Ureter (tissue), 1 donor: ENCODE results near the gene CELF5. TPM values are rescaled to one million over a fixed set of nuclear protein-coding genes. Genes with fewer than 3 reads are reported as not detected.
"Not testable (repeated sequence)": the region's sequence is repeated elsewhere in the genome, so short reads cannot be mapped to it uniquely, and the experiment has no call there.

ENCODE experiments used
- DNase-seq: peaks from one replicate; pipeline ENCODE4 v3.0.0-alpha.2; 2020; ENCODE audit warnings: low spot score
- total RNA-seq: library from RNA; stranded (reverse); gene quantifications from one replicate; pipeline ENCODE4 v1.2.4, GENCODE V29; 2023
- donor health status: DM: yes; HTN: yes; CAD: no.

CELF5 gene
- total RNA-seq, 1 donor from 2014 or later, result 0.62 TPM

DNA sequence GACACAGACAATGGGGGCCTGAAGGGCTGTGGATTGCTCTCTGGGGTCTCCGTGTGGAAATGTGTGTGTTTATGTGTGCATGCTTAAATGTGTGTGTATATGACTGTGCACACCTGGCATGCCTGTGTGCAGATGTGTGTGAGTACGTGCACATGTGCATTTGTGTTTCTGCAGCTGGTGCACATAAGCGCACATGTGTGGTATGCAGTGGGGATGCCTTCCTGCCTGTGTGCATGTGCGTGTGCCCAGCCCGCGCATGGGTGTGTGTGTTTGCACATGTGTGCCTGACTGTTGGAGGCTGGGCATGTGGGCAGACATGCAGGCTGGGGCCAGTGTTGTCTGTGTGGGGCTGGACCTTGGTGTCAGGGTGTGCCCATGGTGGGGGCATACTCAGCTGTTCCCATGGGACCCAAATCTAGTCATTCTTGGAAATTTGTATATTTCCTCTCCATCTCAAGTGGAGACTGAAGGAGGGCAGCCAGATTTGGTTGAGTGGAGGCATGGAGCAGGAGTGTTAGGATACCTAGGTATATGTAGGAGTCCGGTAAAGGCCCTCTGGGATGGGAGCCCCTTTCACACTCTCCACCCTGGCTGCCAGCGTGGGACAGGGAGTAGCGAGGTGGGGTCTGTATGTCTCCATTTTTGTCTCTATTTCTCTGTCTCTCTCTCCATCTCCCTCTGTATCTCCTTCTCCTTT is 49.9 kb downstream of the CELF5 start:
- no peak for DNase-seq

DNA sequence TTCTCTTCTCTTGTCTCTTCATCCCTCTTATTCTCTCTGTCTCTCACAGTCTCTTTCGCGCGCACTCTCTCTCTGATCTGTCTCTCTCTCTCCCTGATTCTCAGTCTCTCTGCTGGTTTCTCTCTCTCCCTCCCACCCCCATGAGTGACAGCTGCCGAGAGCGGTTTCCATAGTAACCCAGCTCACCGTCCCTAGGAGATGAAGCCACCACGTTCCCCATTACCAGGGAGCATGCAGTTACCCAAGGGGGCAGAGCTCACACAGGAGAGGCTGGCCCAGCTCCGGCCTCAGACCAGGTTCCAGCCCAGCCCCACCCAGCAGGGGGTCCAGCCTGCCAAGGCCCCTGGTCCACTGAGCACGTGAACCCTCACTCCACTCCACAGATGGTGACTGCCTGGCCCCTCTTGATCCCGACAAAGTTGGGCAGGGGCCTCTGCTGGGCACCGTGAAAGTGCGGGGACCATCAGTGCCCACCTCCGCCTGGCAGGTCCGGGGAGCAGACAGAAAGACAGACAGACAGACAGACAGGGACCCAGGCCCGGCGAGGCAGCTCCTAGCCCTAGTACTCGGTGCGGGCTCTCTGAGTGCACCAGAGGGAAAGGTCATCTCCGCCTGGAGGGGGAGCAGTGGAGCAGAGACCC is 50.6 kb downstream of the CELF5 start:
- no peak for DNase-seq

DNA sequence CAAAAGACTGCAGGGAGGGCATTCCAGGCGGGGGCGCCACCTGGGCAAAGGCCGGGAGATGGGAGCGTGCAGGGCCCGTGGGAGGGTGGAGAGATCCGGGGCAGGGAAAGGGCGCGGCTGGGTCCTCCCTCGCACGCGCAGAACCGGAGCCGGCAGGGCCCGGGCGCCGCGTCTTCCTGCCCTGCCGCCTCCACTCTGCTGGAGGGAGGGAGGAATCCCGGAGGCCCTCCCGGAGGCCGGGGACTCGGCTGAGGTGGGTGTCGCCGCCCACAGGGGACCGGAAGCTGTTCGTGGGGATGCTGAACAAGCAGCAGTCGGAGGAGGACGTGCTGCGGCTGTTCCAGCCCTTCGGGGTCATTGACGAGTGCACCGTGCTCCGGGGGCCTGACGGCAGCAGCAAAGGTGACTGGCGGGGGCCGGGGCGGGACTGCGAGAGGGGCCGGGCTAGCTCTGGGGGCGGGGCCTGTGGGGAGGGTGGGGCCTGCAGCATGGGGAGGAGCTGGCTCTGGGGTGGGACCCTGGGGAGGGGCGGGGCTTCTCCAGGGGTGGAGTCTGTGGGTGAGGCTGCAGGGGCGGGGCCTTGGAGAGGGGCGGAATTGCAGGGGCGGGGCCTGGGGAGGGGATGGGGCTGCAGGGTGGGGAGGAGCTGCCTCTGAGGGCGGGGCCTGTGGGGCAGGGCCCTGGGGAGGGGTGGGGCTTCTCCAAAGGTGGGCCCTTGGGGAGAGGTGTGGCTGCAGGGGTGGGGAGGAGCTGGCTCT is 51.3 kb downstream of the CELF5 start:
- DNase-seq, result peak; percentile 79

DNA sequence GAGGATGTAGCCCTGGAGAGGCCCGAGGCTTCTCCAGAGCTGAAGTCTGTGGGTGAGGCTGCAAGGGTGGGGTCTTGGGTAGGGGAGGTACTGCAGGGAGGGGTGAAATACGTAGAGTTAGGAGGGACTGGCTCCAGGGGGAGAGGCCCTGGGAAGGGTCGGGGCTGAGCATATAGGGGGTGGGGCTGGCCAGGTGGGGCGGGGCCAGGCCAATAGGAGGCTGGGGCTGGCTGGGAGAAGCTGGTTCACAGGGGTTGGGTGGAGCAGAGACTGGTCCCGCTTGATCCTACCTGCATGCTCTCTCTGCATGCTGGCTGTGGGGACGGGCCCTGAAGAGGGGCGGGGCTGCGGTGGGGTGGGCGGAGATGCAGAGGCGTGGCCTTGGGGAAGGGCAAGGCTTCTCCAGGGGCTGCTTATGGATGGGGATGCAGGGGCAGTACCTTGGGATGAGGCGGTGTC is 51.9 kb downstream of the CELF5 start:
- peak; percentile 58 for DNase-seq

DNA sequence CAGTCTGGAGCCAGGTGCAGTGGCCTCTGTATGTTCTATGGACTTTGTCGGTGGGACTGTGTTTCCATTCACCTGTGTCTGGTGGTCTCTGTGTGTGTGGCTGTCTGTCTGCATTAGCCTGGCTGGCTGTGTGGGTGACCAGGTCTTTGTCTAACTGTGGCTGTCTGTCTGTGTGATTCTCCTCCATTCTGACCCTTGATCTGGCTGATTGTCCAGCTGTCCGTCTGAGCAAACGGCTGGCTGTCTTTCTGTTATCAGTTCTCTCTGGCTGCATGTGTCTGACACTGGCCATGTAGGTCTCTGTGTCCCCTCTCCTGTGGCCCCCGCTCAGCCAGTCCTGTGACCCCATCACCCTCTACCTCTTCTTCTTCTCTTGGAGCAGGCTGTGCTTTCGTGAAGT is 53.2 kb downstream of the CELF5 start:
- no peak for DNase-seq

DNA sequence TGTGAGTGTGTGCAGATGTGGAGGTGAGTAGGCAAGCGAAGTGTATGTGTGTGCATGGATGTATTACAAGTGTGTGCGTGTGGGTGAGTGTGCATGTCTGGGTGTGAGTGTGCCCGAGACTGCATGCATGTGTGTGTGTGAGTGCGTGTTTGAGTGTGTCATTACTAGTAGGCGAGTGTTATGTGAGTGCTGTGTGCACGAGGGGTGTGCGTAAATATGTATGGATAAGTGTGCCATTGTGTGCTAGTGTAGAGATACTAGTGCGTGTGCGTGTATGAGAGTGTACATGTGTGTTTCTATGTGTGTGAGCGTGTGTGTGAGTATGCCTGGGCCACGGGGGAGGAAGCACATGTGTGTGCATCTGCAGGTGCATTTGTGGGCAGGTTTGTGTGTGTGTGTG is 53.8 kb downstream of the CELF5 start:
- no peak for DNase-seq

DNA sequence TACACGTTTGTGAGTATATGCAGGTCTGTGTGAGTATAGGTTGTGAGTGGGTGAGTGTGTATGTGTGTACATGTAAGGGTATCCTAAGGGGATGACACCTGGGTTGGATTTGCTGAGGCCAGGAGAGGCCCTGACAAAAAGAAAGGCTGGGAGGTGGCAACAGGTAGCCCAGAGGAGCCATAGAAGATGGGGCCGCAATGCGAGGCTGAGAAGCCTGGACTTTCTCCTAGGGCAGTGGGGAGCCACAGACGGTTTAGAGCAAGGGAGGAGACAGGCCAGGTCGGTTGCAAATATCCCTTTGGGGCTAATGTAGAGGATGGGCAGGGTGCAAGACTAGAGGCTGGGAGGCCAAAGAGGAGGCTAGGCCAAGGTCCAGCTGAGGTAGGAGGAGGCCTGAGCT is 54.3 kb downstream of the CELF5 start:
- no peak for DNase-seq

DNA sequence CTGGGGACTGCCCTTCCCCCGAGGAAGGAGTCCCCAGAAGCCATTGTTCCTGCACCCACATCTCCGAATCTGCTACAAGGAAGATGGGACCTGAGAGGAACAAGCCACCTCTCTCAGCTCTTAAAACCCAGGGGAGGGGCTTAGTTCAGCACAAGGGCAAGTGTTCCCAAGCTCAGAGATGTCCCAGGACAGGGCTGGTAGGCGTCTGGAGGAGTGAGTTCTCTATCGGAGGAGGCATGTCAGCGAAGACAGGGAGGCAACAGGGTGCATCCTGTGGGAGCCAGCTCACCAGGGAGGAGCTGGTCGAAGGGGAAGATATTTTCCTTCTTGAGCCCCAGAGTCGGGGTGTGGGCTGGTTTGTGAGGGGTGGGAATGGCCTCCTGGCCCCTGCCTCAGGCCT is 54.8 kb downstream of the CELF5 start:
- DNase-seq, result no peak

DNA sequence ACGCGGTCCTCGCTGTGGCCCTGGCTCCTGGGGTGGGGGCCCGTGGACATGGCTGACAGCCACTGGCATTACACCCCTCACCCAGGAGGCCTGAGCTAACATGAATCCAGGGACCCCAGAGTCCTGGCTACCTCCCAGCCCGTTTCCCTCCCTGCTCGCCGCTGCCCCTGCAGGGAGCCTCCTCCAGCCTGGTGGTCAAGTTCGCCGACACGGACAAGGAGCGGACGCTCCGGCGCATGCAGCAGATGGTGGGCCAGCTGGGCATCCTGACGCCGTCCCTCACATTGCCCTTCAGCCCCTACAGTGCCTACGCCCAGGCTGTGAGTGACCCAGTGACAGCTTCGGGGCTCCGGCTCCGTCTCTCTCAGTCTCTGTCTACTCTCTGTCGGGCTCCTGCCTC is 56.6 kb downstream of the CELF5 start:
- DNase-seq, result no peak

DNA sequence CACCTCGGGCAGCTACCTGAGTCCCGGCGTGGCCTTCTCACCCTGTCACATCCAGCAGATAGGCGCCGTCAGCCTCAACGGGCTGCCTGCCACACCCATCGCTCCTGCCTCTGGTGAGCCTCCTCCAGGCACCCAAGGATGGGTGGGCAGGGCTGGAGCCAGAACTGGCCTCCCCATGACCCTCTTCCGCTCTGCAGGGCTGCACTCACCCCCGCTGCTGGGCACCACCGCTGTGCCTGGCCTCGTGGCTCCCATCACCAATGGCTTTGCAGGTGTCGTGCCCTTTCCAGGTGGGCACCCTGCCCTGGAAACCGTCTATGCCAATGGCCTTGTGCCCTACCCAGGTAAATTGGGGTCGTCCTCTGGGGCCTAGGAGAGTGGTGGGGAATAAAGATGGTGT is 57.7 kb downstream of the CELF5 start:
- DNase-seq, result no peak

DNA sequence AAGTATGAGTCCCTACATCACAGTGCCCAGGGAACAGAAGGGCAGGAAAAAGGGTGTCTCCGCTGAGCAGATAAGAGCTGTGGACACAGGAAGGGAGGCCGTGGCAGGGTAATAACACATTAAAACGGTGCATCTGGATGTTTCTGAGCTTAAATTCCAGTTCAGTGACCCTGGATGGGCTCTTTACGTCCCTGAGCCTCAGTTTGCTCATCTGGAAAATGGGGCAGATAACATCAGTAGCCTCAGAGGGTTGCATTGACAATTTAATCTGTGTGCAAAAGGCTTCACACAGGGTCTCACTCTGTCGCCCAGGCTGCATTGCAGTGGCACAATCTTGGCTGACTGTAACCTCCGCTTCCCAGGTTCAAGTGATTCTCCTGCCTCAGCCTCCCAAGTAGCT is 58.1 kb downstream of the CELF5 start:
- DNase-seq, result no peak

DNA sequence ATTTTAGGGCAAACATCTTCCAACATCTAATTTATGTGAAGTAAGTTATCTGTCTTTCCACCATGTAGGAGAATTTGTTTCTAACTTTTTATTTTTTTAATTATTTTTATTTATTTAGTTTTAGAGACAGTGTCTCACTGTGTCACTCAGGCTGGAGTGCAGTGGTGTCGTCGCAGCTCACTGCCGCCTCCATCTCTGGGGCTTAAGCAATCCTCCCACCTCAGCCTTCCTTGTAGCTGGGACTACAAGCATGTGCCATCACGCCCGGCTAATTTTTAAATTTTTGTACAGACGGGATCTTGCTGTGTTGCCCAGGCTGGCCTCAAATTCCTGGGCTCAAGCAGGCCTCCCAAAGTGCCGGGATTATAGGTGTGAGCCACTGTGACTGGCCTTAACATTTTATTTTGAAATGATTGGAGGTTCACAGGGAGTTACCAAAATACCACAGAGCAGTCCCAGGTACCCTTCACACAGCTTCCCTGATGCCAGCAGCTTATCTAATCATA is 58.8 kb downstream of the CELF5 start:
- DNase-seq, result no peak

DNA sequence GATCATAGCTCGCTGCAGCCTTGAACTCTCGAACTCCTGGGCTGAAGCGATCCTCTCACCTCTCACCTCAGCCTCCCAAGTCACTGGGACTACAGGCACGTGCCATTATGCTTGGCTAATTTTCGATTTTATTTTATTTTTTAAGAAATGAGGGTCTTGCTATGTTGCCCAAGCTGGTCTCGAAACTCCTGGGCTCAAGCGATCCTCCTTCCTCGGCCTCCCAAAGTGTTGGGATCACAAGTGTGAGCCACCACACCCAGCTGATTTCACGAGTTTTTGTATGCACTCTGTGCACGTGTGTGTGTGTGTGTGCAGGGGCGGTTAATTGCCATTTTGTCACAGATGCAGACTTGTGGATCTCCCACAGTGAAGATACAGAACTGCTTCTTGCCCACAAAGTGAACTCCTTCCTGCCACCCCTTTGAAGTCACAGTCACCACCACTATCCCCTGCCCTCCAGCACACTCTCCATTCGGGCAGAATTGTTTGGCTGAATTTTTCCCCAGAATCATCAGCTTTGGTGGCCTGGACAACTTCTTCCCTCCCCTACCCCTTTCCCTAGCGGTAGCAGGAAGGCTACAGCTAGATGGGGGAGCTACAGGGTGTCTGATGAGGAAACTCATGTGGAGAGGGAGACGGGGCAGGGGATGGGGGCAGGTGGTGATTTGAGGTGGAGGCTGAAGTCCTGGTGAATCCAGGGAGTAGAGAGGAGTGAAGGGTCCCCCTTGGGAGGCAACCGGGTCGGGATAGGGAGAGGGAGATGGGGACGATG is 59.6 kb downstream of the CELF5 start:
- DNase-seq, result no peak

DNA sequence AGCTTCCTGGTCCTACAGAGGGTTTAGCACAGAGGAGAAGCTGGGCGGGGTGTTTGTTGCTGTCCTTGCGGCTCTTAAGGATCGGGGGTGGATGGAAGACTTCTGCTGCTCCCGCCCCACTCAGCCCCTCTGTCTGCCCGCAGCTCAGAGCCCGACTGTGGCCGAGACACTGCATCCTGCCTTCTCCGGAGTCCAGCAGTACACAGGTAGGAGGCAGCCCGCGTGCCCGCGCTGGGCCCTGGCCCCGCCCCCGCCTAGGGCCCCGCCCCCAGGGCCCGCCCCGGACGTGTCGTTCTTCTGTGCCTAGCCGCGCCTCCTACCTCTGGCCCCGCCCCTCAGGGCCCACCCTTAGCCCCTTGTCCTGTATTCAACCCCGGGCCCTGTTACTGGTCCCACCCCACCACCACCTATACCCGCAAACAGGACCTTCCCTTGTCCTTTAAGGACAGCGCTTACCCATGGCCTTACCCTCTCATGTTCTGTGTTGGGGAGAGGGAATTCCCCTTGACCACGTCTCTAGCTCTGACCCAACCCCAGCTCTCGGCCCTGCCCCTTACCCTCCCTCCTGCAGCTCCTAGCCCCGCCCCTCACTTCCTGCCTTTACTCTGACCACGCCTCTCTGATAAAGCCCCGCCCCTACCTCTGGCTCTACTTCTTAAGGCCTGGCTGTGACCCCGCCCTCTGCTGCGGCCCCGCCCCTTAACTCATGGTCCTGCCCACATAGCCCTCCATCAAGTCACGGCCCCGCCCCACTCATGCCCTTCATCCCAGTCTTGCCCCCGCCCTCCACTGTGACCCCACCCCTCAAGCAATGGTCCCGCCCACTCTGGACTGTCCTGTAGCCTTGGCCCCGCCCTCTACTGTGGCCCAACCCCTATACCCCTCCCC is 60.5 kb downstream of the CELF5 start:
- DNase-seq, result peak; percentile 87

DNA sequence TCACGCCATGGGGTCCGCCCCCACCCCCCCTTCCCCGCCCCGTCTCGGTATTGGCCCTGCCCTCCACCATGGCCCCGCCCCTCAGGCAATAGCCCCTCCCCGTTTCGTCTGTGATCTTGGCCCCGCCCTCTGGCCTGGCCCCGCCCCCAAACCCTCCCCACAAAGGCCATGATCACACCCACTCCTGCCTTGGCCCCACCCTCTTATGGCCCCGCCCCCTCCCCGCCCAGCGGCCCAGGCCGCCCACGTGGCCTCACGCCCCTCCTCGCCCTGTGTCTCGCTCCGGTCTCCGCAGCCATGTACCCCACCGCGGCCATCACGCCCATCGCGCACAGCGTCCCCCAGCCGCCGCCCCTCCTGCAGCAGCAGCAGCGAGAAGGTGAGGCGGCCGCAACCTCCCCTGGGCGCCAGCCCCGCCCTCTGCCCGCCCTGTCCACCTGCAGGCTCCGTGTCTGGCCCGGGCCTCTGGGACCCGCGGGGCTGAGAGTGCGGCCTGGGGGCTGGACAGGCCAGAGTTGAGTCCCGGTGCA is 61.3 kb downstream of the CELF5 start:
- DNase-seq, result no peak

DNA sequence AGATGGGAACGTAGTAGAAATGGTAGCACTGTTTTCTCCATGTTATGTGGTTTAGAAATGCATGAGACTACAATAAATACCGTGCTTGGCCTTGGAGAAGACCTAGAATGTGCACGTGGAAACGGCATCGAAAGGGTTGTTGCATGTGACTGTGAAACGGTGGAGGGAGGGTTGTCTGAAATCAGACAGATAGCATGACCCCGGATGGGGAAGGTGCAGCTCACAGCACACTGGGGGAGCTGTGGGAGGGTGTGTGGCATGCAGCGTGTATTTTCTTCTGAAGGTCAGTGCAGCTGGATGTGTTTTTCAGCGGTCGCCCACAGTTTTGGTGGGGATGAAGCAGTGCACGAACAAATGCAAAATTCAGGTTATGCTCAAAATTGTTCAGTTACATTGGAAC is 63.4 kb downstream of the CELF5 start:
- no peak for DNase-seq

DNA sequence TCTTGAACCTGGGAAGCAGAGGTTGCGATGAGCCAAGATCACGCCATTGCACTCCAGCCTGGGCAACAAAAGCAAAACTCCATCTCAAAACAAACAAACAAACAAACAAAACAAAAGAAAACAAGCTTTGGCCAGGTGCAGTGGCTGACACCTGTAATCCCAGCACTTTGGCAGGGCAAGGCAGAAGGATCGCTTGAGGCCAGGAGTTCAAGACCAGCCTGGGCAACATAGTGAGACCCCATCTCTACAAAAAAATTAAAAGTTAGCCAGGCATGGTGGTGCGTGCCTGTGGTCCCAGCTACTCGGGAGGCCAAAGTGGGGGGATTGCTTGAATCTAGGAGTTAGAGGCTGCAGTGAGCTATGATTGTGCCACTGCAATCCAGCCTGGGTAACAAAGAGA is 64.0 kb downstream of the CELF5 start:
- not testable (repeated sequence) for DNase-seq

DNA sequence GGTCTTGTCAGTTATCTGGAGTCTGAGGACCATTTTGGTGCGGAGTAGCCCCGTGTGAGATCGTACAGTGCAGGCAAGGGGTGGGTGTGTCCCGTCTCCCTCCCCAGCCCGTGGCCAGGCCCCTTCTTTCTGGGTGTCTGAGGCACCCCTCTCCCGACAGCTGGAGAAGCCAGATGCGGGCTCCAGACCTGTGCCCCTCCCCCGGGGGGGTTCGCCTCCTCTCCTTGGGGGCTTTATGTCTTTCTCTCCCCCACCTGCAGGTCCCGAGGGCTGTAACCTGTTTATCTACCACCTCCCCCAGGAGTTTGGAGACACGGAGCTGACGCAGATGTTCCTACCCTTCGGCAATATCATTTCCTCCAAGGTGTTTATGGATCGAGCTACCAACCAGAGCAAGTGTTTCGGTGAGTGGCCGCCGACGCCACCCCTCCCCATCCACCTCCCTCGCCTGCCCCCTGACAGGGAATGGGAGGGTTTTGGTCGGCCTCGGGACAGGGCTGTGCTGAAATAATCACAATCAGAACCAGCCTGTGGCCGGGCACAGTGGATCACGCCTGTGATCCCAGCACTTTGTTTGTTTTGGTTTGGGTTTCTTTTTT is 65.6 kb downstream of the CELF5 start:
- no peak for DNase-seq

DNA sequence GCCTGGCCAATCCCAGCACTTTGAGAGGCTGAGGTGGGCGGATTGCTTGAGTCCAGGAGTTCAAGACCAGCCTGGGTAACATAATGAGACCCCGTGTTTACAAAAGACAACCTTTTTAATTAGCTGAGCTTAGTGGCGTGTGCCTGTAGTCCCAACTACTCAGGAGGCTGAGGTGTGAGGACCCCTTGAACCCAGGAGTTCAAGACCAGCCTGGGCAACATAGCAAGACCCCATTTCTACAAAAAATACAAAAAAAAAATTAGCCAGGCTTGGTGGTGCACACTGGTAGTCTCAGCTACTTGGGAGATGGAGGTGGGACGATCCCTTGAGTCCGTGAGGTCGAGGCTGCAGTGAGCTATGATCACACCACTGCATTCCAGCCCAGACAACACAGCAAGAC is 66.4 kb downstream of the CELF5 start:
- DNase-seq, result not testable (repeated sequence)

DNA sequence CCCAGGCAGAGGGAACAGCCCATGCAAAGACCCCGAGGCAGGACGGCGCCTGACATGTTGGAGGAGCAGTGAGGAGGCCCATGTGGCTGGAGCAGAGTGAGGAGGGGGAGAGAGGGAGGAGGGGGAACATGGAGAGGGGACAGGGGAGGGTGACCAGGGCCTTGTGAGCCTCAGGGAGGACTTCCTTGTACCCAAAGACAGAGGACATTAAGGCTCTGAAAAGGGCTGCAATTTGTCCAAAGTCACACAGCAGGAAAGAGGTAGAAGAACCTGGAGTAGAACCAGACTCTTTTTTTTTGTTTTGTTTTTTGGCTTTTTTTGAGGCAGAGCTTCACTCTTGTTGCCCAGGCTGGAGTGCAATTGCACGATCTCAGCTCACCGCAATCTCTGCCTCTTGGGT is 67.2 kb downstream of the CELF5 start:
- DNase-seq, result no peak
